ENCODE data around the gene AHCYL1. TPM values are rescaled to one million over a fixed set of nuclear protein-coding genes. Genes with fewer than 3 reads are reported as not detected.

Gene AHCYL1
- total and polyA plus RNA-seq, 8 donors: 29.8 to 85.5 (median 50.1) TPM

DNA sequence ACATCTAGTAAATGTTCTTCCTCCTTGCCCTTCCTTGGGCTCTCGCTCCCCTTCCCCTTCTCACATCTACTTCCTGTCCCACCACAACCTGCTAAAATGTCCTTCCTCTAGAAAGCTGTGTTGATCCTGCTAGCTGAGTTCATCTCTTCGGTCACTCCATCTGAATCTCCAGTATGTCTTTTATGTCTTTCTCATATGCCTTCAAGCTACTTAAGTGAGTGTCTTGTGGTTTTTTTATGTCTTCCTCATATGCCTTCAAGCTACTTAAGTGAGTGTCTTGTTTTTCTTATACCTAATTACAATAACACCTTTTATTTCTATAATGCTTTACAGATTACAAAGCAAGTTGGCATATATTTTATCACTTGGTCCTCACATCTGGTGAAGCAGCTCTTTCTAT, 40.0 kb upstream of the AHCYL1 start:
- ATAC-seq (no peak), DNase-seq (no peak)
- WGBS, 2 donors: 90 to 93% methylated on average over 2 of the region's 2 CpGs

DNA sequence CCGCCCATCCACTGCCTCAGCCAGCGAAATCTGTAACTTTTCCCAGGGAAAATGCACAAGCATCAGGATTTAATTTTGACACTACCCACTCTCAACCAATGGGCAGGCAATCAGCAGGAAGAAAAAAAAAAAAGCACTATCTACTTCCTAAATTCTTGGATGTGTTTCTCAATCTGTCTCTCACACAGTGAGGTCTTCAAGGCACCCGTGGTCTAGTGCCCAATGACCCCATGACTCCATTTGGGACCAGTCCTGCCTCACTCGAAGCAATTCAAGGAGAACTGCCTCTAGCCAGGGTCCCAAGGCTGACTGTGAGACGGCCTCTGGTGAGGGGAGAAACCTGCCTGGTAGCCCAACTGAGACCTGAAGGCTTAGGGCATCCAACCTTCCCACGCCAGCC, 38.1 kb upstream of the AHCYL1 start:
- Histone ChIP-seq H3K27ac (peak overlapping the region; percentile 11 to 72 (median 62)), H3K9me3 (no peaks in the 10 kb centered on the region), H3K4me3 (no peak overlapping the region), H3K36me3 (no peaks in the 10 kb centered on the region), H3K4me1 (peaks cover 6 to 26% (median 17%) of the 10 kb centered on the region in 3 donors), H3K27me3 (no peaks in the 10 kb centered on the region)
- TF ChIP-seq CTCF (IDR thresholded peaks at IDR 0.05): no peak
- no peak for ATAC-seq
- intact Hi-C loops (cut with DNase I): no loop called here
- no peak for DNase-seq
- WGBS, 2 donors: 77 to 86% methylated on average over 6 of the region's 6 CpGs
- no peak for FAIRE-seq

More for the DNA sequence above, 40.0 kb upstream of the AHCYL1 start:
- TF ChIP-seq CTCF (IDR thresholded peaks at IDR 0.05): no peak
- Histone ChIP-seq H3K9me3 (no peaks in the 10 kb centered on the region), H3K4me3 (no peak overlapping the region), H3K36me3 (no peaks in the 10 kb centered on the region), H3K4me1 (peaks cover 6 to 26% (median 17%) of the 10 kb centered on the region in 3 donors), H3K27ac (no peak overlapping the region), H3K27me3 (no peaks in the 10 kb centered on the region)
- FAIRE-seq: no peak
- intact Hi-C loops (cut with DNase I): no loop called here

DNA sequence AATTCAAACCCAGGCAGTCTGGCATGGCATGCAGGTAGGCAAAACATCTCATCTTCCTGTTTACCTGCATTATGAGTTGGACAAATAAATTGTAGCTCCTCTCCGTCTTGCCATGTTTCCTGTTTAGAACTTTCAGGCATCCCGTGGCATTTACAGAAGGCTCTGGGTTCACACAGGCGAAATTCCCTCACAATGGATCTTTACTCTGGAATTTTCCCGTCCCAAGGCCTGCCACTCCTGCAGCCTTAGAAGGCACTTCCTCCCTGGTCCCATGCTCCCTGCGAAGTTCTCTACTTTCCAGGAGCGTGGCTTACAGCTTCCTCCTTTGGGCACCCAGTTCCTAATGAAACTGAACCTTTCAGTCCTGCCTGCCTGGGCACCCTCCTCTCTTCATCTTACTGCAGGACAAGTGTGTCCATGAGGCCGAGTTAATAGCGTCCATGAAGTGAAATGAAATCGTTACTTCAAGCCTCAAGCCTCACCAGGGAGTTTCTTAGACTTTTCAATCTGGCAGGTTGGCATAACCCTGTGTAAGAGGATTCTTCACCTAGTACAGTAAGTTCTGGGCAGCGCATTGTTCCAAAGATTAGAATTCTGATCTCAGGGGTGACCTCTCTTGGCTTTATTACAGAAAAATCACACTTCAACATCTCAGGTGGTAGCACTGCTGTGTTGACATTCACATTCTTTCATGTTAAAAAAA, 36.8 kb upstream of the AHCYL1 start:
- Histone ChIP-seq H3K27ac (peak overlapping the region in 3 of 4 donors; percentile 62 to 72 (median 62)), H3K9me3 (no peaks in the 10 kb centered on the region), H3K27me3 (no peaks in the 10 kb centered on the region), H3K4me1 (peaks cover 6 to 26% (median 17%) of the 10 kb centered on the region in 3 donors), H3K36me3 (no peaks in the 10 kb centered on the region), H3K4me3 (no peak overlapping the region)
- ATAC-seq: peak; percentile 72 to 80 (median 76)
- TF ChIP-seq CTCF (IDR thresholded peaks at IDR 0.05): no peak
- no peak for FAIRE-seq
- 39 to 41% methylated on average over 10 of the region's 10 CpGs for WGBS, 2 donors
- DNase-seq: no peak
- intact Hi-C loops (cut with DNase I): no loop called here

DNA sequence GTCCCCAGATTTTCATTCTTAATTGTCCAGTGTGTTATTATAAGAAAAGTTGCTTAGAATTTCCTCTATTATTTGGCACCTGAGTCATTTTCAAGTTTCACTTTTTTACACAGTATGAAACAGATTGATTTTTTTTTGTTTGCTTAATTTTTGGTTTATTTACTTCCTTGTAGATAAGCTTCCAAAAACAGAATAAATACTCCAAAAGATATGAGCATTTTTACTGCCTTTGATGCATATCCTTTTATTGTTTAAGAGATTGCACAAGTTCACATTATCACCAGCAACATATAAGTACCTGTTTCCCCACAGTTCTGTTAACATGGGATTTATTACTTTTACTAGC, 36.3 kb upstream of the AHCYL1 start:
- peak overlapping the region in 3 of 4 donors; percentile 62 to 72 (median 62) for H3K27ac ChIP-seq
- H3K4me3 ChIP-seq: no peak overlapping the region
- DNase-seq (no peak), ATAC-seq (peak; percentile 71 to 82 (median 79)), FAIRE-seq (no peak)
- H3K36me3 ChIP-seq: no peaks in the 10 kb centered on the region
- intact Hi-C loops (cut with DNase I): no loop called here
- H3K27me3 ChIP-seq: no peaks in the 10 kb centered on the region
- no peak for TF ChIP-seq CTCF (IDR thresholded peaks at IDR 0.05)
- H3K9me3 ChIP-seq: no peaks in the 10 kb centered on the region
- peaks cover 6 to 26% (median 17%) of the 10 kb centered on the region in 3 donors for H3K4me1 ChIP-seq

GRCh38 chr1:109950038-109950437, 34.5 kb upstream of the AHCYL1 start:
- DNase-seq: no peak
- no peak for FAIRE-seq

More at GRCh38 chr1:109950038-109950437, 34.5 kb upstream of the AHCYL1 start:
- no peak for ATAC-seq
- no peaks in the 10 kb centered on the region for H3K27me3 ChIP-seq
- no peaks in the 10 kb centered on the region for H3K36me3 ChIP-seq
- WGBS, 2 donors: 78 to 94% methylated on average over 1 of the region's 1 CpG
- H3K9me3 ChIP-seq: no peaks in the 10 kb centered on the region
- intact Hi-C loops (cut with DNase I): no loop called here
- H3K27ac ChIP-seq: no peak overlapping the region
- no peak for TF ChIP-seq CTCF (IDR thresholded peaks at IDR 0.05)
- peaks cover 6 to 26% (median 17%) of the 10 kb centered on the region in 3 donors for H3K4me1 ChIP-seq
- no peak overlapping the region for H3K4me3 ChIP-seq
